DLD1 (cell line): ENCODE results near the gene AUTS2.
"Not testable (repeated sequence)": the region's sequence is repeated elsewhere in the genome, so short reads cannot be mapped to it uniquely, and the experiment has no call there.

Source experiments
- in situ Hi-C: cut with HindIII; loops from 2 replicates; pipeline ENCODE4 v1.10.0; 2017; ENCODE audit warnings: low sequenced_read_pairs

The AUTS2 gene

GRCh38 chr7:70266186-70266585, 667.9 kb downstream of the AUTS2 start:
- in situ Hi-C loops = no loop called here

- in situ Hi-C loops = no loop called here
These were observed 669.3 kb downstream of the AUTS2 start for GRCh38 chr7:70267381-70268120.

GRCh38 chr7:70268179-70268578, 669.9 kb downstream of the AUTS2 start:
- in situ Hi-C loops = no loop called here

- in situ Hi-C loops = no loop called here
These were observed 671.9 kb downstream of the AUTS2 start for GRCh38 chr7:70270149-70270548.

- in situ Hi-C loops = no loop called here
These were observed 673.4 kb downstream of the AUTS2 start for GRCh38 chr7:70271617-70272081.

GRCh38 chr7:70275570-70275969, 677.3 kb downstream of the AUTS2 start:
- in situ Hi-C loops = not testable (repeated sequence)

GRCh38 chr7:70285187-70285586, 686.9 kb downstream of the AUTS2 start:
- in situ Hi-C loops = no loop called here

GRCh38 chr7:70285854-70286253, 687.6 kb downstream of the AUTS2 start:
- in situ Hi-C loops = no loop called here

- in situ Hi-C loops = no loop called here
These were observed 690.6 kb downstream of the AUTS2 start for GRCh38 chr7:70288781-70289456.

GRCh38 chr7:70292716-70293115, 694.4 kb downstream of the AUTS2 start:
- in situ Hi-C loops = no loop called here

GRCh38 chr7:70294211-70294911, 696.1 kb downstream of the AUTS2 start:
- in situ Hi-C loops = no loop called here

GRCh38 chr7:70298780-70299471, 700.7 kb downstream of the AUTS2 start:
- in situ Hi-C loops = no loop called here

- in situ Hi-C loops = no loop called here
These were observed 701.2 kb downstream of the AUTS2 start for GRCh38 chr7:70299472-70299807.

- in situ Hi-C loops = no loop called here
These were observed 703.5 kb downstream of the AUTS2 start for GRCh38 chr7:70301673-70302185.

GRCh38 chr7:70303309-70303708, 705.0 kb downstream of the AUTS2 start:
- in situ Hi-C loops = no loop called here

GRCh38 chr7:70303780-70304179, 705.5 kb downstream of the AUTS2 start:
- in situ Hi-C loops = no loop called here

- in situ Hi-C loops = no loop called here
These were observed 707.9 kb downstream of the AUTS2 start for GRCh38 chr7:70306173-70306572.

- in situ Hi-C loops = no loop called here
These were observed 709.4 kb downstream of the AUTS2 start for GRCh38 chr7:70307544-70308106.

GRCh38 chr7:70312336-70312735, 714.1 kb downstream of the AUTS2 start:
- in situ Hi-C loops = no loop called here

- in situ Hi-C loops = no loop called here
These were observed 715.0 kb downstream of the AUTS2 start for GRCh38 chr7:70313271-70313670.

GRCh38 chr7:70313687-70314086, 715.4 kb downstream of the AUTS2 start:
- in situ Hi-C loops = no loop called here
